NCI-H187 (cell line): Measurements from ENCODE around the gene BMP2K.

Experiments used
- DNase-seq, 2 experiments: peaks; one replicate each; lab custom pipeline; 2025; lab: John Stamatoyannopoulos, UW

Gene BMP2K

GRCh38 chr4:78936989-78937388 is 160.8 kb downstream of the BMP2K start:
- DNase-seq = no peak

DNA sequence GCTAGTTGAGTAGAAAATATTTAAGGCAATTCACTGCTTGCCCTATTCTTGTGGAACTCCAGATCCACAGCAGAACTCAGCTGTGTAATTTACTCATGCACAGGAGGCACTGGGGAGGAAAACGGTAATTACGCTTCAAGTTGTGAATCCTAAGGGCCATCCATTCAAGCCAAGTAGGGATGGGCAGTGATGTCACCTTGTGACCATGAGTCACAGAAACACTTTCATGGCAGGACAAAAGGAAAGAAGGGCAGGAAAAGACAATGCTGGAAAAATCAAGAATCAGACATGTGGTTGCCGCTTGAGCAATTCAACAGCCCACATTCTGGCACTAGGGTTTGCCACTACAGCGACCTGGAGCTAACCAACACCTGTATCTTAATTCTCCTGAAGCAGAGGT is 161.7 kb downstream of the BMP2K start:
- no peak for DNase-seq

DNA sequence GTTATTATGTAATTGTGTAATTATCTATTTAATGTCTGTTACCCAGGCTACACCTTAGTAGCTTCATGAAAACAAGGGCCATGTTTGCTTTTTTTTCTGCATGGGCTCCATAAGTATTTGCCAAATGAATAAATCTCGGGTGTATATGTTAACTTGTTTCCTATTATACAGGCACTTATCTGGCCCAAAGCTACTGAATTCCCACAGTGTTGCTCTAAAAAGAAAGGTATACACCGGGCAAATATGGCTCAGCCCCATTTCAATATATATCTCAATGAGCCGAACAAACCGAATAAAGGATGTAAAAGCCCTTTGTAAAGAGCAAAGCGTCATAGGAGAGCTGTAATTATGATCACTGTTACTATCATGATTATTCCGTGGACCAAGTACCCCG is 162.3 kb downstream of the BMP2K start:
- DNase-seq = no peak

DNA sequence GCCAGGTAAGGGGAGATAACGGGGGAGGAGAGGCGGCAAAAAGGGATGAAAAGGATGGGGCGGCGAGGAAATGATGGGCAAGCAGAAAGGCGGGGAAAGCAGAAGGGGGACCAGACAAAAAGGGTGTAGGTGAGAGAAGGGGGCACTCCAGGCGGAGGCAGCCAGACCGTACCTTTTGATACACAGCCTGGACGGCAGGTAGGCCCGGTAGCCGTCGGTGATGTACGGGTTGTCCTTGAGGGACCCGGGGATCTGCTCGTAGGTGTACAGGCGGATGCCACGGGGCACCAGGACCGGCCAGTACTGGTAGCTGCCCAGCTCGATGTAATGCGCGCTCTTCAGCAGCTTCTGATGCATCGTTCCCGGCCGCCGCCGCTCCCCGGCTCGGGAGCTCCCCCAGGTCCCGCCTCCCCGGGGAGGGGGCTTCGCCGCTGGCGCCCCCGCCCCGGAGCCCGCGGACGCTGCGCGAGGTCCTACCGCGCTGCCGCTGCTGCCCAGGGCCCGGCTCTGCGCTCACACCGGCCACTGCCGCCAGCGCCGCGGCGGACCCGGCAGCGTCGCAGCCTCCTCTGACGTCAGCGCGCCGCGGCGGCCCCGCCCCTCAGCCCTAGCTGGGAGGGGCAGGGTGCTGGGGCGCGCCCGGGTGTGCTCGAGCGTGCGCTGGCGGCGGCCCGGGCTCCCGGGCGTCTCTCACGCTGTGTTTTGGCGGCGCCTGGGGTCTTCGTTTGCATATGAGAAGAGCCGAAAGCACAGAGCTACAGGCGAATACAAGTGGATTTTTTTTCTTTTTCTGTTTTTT is 162.9 kb downstream of the BMP2K start, which contains the start of gene PAQR3:
Gene PAQR3 (minus strand): TSS at position 571 of the 799 bp plus-strand sequence. CDS start 214 bp downstream, at position 357.
- peak; percentile 54 to 79 for DNase-seq

DNA sequence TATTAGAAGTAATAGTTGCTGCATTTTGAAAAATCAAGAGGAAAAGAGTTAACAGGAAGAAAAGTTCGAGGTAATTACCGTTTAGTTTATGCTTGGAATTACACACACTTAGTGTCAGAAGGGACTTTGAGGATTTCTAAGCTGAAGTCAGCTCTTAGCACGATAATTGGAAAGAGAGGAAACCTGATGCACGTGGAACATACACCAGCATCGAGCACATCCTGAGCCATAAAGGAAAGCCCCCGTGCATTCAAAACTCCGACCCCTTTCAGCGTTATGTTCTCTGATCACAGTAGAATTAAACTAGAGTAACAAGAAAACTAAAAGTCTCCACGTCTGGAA is 163.5 kb downstream of the BMP2K start:
- DNase-seq = no peak

- no peak for DNase-seq
These were observed 164.6 kb downstream of the BMP2K start for GRCh38 chr4:78940752-78941151.

- no peak for DNase-seq
These were observed 168.2 kb downstream of the BMP2K start for GRCh38 chr4:78944381-78944780.

- no peak for DNase-seq
These were observed 169.6 kb downstream of the BMP2K start for GRCh38 chr4:78945651-78946179.

DNA sequence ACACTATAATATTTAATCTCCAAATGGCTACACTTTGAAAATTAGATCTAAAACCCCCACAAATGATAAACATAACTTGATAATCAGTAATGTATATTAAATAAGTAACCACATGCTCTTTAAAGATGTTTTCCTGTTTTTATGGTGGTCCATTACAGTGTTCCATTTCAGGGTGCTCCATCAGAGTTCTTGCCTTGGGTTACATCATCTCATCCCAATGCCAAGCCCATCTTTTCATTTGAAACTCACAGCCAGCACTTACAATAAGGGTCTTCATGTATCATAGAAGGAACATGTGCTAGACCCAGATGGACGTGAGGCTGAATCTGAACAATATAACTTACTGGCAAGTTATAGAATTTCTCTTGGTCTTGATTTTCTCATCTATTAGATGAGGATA is 173.6 kb downstream of the BMP2K start:
- DNase-seq = no peak

DNA sequence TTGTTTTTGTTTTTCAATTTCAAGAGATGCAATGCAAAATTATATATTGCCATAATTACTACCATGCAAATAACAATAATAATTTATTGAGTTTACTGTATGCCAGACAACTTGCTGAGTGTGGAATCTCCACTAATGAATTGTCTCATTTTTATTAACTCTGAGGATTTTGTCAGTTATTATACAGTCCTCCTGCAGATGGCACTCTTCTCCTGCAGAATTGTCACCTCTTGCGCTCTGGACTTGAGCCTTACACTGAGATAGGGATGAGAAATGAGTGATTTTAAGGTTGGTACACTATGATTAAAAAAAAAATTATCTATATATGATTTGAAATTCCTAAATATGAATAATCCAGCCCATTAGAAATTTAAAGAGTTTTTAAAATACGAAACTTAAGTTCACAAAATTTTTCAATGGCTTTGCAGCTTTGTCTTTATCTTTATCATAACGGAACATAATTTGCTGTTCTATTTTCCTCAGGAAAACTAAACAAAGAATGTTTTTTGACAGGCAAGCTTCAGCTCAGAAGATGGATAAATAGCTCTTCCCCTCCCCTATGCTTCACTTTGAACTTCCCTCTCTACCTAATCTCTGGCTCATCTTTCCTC is 175.8 kb downstream of the BMP2K start:
- peak in 1 of 2 experiments; percentile 32 for DNase-seq

GRCh38 chr4:78953231-78953630 is 177.1 kb downstream of the BMP2K start:
- DNase-seq = no peak

- DNase-seq = peak; percentile 2 to 7
These were observed 177.9 kb downstream of the BMP2K start for GRCh38 chr4:78953769-78954666.

DNA sequence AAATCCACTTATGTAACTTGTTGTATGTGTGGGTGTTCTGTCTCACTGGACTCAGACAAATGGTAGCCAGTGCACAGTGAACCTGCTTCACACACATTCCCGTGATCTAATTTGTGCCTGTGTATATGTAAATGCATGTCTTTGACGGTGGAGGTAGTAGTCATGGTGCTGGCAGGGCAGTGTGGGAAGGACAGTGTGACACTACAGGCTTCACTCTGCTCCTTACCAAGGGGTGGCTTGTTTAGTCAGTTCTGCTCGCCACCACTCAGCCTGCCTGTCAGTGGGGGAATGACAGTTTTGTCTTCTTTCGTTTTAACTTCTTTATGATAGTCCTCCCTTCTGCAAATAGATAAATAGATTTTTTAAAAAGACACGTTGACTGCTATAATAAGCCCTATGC is 180.8 kb downstream of the BMP2K start:
- DNase-seq = no peak

GRCh38 chr4:78960926-78961325 is 184.8 kb downstream of the BMP2K start:
- no peak for DNase-seq
